ES-I3 (cell line): ENCODE results near the gene CBX2.

Experiments used
- H3K36me3 ChIP-seq: 2 replicates; pipeline ENCODE4 v1.6.1; 2013; ENCODE audit warnings: mild to moderate bottlenecking, low read length, control low read depth, moderate library complexity; ENCODE audit not compliant: insufficient read depth
- H3K4me1 ChIP-seq: 2 replicates; pipeline ENCODE4 v1.6.1; 2013; ENCODE audit warnings: mild to moderate bottlenecking, control low read depth, low read length; ENCODE audit not compliant: insufficient read depth
- H3K9ac ChIP-seq: 2 replicates; pipeline ENCODE4 v1.6.1; 2013; ENCODE audit warnings: low read depth, mild to moderate bottlenecking, low read length, moderate library complexity
- H3K9me3 ChIP-seq: 2 replicates; pipeline ENCODE4 v1.6.1; 2013; ENCODE audit warnings: mild to moderate bottlenecking, low read length, moderate library complexity; ENCODE audit not compliant: control insufficient read depth, insufficient read depth

The CBX2 gene

DNA sequence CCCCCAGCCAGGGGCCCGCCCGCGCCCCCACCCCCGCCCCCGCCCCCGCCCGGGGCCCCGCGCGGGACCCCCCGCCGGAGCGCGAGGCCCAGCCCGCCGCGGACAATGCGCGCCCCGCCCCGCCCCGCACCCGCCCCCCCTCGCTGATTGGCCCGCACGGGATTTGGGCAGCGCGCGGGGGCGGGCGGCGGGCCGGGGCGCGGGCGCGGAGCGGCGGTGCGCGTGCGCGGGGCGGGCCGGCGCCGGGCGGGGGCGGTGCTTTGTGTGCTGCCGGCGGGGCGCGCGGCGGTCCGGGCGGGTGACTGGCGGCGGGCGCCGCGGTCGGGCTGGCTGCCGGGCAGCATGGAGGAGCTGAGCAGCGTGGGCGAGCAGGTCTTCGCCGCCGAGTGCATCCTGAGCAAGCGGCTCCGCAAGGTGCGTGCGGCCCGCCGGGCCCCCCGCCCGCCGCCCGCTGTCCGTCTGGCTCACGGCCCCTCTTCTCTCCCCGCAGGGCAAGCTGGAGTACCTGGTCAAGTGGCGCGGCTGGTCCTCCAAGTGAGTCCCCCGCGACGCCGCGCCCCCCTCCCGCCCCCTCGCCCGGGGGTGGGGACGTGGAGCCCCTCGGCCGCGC is at the start of gene CBX2:
Gene CBX2, plus strand, starts transcription at position 255 of the 610 bp plus-strand sequence. Its CDS starts 88 bp downstream, at position 343.
- H3K36me3 ChIP-seq: peaks cover 5% of the 10 kb centered on the region; the same call in 1 of the 2 replicates
- peaks cover 13% of the 10 kb centered on the region; the same call in 1 of the 2 replicates for H3K4me1 ChIP-seq
- peak within 1 kb of the TSS; percentile 76 for H3K9ac ChIP-seq
- no peaks in the 10 kb centered on the region for H3K9me3 ChIP-seq

DNA sequence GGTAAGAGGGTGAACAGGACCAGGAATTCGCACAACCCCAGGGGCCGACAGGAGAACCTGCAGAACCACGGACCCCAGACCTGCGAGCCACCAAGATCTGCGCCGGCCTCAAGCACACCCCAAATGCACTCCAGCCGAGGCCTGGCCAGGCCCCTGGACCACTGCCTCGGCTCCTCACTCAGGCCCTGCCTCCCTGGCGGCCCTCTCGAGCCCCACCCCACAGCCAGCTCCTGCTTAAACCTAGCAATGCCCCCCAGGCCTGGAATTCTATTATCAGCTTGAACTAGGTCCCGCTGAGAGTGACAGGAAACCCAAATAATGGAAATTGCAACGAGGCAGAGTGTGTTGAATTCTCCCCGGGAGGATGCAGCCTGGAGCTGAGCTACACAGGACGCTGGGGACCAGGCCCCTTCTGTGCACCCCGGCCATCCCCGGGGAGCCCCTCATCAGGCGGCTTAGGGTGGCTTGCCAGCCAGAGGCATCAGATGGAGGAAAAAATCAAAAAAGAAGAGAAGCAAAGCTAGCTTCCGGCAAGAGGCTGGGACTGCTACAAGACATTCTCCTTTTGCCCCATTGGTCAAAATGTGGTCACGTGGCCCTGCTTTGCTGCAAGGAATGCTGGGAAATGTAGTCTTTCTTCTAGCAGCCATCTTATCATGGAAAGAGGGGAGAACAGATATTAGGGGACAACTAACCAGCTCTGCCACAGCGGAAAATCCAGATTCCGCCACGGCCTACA is 49.6 kb upstream of the CBX2 start:
- no peaks in the 10 kb centered on the region for H3K9me3 ChIP-seq
- H3K9ac ChIP-seq: peak overlapping the region; percentile 50; the same call in 1 of the 2 replicates
- H3K4me1 ChIP-seq: no peaks in the 10 kb centered on the region; the same call in 1 of the 2 replicates
- no peaks in the 10 kb centered on the region for H3K36me3 ChIP-seq

GRCh38 chr17:79728908-79729471 is 49.0 kb upstream of the CBX2 start:
- Histone ChIP-seq H3K36me3 (no peaks in the 10 kb centered on the region), H3K9me3 (no peaks in the 10 kb centered on the region), H3K9ac (peak overlapping the region; percentile 50; the same call in 1 of the 2 replicates), H3K4me1 (no peaks in the 10 kb centered on the region; the same call in 1 of the 2 replicates)

DNA sequence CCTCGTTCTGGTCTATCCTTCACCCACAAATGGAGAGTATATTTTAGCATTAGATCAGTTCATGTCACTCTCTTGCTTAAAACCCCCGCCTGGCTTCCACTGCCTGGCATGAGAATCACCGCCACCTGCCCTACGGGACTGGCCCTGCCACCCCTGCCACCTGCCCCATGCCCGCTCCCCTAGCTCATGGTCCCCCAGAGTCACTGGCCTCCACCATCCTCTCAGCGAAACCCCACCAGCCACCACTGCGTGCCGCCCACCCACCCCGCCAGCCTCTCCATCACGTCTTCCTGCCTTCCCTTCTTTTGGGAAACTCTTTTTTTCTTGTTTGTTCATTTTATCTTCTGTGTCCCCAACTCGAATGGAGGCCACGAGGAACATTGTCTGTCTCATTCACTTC is 48.2 kb upstream of the CBX2 start:
- Histone ChIP-seq H3K4me1 (no peaks in the 10 kb centered on the region; the same call in 1 of the 2 replicates), H3K9me3 (no peaks in the 10 kb centered on the region), H3K9ac (no peak overlapping the region), H3K36me3 (no peaks in the 10 kb centered on the region)

- no peaks in the 10 kb centered on the region; the same call in 1 of the 2 replicates for H3K4me1 ChIP-seq
- no peaks in the 10 kb centered on the region for H3K36me3 ChIP-seq
- H3K9me3 ChIP-seq: no peaks in the 10 kb centered on the region
- no peak overlapping the region for H3K9ac ChIP-seq
These were observed 47.5 kb upstream of the CBX2 start for GRCh38 chr17:79730437-79730768.

DNA sequence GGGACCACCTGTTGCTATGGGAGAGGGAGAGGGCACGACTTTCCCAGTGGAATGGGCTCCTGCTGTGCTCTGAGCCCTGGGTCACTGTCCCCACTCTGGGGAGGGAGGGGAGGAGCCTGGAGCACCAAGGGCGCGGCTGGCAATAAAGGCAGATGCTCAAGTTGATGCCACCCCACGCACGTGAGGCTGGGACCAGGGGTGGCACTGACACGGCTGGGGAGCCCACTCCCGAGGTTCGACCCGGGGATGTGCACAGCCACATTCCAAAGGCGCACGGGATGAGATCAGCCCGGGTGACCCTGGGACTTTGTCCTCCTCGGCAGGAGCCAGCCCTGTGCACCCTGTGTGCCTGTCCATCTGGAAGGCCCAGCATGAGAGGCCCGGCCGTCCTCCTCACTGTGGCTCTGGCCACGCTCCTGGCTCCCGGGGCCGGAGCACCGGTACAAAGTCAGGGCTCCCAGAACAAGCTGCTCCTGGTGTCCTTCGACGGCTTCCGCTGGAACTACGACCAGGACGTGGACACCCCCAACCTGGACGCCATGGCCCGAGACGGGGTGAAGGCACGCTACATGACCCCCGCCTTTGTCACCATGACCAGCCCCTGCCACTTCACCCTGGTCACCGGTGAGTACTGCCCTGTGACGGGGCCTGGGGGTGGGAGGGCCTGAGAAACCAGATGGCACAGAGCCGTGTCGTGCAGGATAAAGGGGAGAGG is 47.0 kb upstream of the CBX2 start, which contains the start of gene ENPP7:
Gene ENPP7, plus strand, starts transcription at position 175 of the 715 bp plus-strand sequence. Its CDS starts 197 bp downstream, at position 372.
- Histone ChIP-seq H3K9ac (no peak within 1 kb of the TSS), H3K36me3 (no peaks in the 10 kb centered on the region), H3K9me3 (no peaks in the 10 kb centered on the region), H3K4me1 (no peaks in the 10 kb centered on the region; the same call in 1 of the 2 replicates)

DNA sequence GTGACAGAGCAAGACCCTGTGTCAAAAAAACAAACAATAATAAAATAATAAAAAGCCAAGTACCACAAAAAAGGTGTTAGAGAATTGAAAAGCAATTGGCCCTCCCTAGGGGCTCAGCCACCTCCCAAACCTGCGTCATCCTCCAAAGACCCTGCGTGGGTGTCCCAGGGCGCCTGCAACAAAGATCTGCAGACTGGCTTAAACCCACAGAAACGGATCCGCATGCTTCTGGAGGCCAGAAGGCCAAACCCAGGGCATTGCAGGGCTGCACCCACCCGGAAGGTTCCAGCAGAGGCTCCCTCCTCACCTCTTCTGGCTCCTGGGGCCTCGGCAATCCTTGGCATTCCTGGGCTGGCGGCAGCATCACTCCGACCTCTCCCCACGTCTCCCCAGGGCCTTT is 45.7 kb upstream of the CBX2 start:
- Histone ChIP-seq H3K4me1 (no peaks in the 10 kb centered on the region; the same call in 1 of the 2 replicates), H3K9me3 (no peaks in the 10 kb centered on the region), H3K36me3 (no peaks in the 10 kb centered on the region), H3K9ac (no peak overlapping the region)

DNA sequence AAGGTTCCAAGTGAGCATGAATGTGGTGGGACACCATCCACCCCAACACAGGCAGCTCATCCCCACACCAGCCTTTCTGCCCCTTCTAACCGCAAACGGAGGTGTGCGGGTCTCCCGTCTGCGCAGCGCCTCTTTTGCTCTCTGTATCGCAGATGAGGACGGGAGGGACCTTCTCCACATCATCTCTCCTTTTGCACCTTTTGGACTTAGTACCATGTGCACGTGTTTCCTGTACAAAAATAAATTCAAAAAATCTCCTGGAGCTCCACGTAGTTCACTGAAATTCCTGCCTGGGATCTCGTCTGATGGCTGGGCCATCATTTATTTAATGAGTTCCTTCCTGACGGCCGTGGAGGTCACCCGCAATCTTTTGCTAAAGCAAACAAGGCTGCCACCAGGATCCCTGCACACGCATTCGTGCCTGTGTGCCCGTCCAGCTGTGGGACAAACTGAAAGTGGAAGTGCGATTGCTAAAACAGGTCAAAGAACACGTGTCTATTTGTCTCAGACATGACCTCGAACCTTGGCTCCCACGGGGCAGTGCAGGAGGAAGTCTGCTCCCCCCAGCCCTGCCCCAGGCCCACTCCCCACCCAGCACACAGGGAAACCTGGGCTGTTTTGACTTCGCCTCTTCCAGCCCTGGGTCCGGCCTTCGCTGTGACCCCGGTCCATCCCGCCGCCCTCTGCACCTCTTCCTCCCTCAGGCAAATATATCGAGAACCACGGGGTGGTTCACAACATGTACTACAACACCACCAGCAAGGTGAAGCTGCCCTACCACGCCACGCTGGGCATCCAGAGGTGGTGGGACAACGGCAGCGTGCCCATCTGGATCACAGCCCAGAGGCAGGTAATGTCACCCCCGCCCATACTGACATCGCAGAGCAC is 44.9 kb upstream of the CBX2 start:
- Histone ChIP-seq H3K9ac (no peak overlapping the region), H3K9me3 (no peaks in the 10 kb centered on the region), H3K36me3 (no peaks in the 10 kb centered on the region)

GRCh38 chr17:79733692-79734070 is 44.3 kb upstream of the CBX2 start:
- no peaks in the 10 kb centered on the region for H3K36me3 ChIP-seq
- H3K4me1 ChIP-seq: no peaks in the 10 kb centered on the region; the same call in 1 of the 2 replicates
- H3K9ac ChIP-seq: no peak overlapping the region
- H3K9me3 ChIP-seq: no peaks in the 10 kb centered on the region

More for the DNA sequence above, 44.9 kb upstream of the CBX2 start:
- no peaks in the 10 kb centered on the region; the same call in 1 of the 2 replicates for H3K4me1 ChIP-seq

DNA sequence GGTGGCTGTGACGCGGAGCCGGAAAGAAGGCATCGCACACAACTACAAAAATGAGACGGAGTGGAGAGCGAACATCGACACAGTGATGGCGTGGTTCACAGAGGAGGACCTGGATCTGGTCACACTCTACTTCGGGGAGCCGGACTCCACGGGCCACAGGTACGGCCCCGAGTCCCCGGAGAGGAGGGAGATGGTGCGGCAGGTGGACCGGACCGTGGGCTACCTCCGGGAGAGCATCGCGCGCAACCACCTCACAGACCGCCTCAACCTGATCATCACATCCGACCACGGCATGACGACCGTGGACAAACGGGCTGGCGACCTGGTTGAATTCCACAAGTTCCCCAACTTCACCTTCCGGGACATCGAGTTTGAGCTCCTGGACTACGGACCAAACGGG is 42.9 kb upstream of the CBX2 start:
- H3K9ac ChIP-seq: no peak overlapping the region
- no peaks in the 10 kb centered on the region for H3K36me3 ChIP-seq
- no peaks in the 10 kb centered on the region for H3K9me3 ChIP-seq
- no peaks in the 10 kb centered on the region for H3K4me1 ChIP-seq

- H3K4me1 ChIP-seq: no peaks in the 10 kb centered on the region; the same call in 1 of the 2 replicates
- H3K9ac ChIP-seq: no peak overlapping the region
- H3K36me3 ChIP-seq: no peaks in the 10 kb centered on the region
- H3K9me3 ChIP-seq: no peaks in the 10 kb centered on the region
These were observed 40.7 kb upstream of the CBX2 start for GRCh38 chr17:79737046-79737921.

- no peaks in the 10 kb centered on the region for H3K36me3 ChIP-seq
- no peaks in the 10 kb centered on the region for H3K9me3 ChIP-seq
These were observed 39.9 kb upstream of the CBX2 start for GRCh38 chr17:79737922-79738578.

More at GRCh38 chr17:79737922-79738578, 39.9 kb upstream of the CBX2 start:
- H3K4me1 ChIP-seq: no peaks in the 10 kb centered on the region; the same call in 1 of the 2 replicates
- no peak overlapping the region for H3K9ac ChIP-seq
